Esophagus (tissue), 2 donors: Measurements from ENCODE around the gene IGSF3. TPM values are rescaled to one million over a fixed set of nuclear protein-coding genes. Genes with fewer than 3 reads are reported as not detected.
A peak's percentile ranks its signal among the peaks of the same experiment; 100 is the strongest.

Experiments used
- H3K27ac ChIP-seq, 2 donors: one replicate each; pipeline ENCODE4 v1.5.1; 2013; ENCODE audit warnings: low read depth in 2 of 2, mild to moderate bottlenecking in 2 of 2, inconsistent platforms in 1 of 2, low read length in 1 of 2, moderate library complexity in 1 of 2
- H3K27me3 ChIP-seq, 2 donors: one replicate each; pipeline ENCODE4 v1.6.1; 2013; ENCODE audit warnings: low read length in 2 of 2, control low read depth in 1 of 2, mild to moderate bottlenecking in 1 of 2; ENCODE audit not compliant: insufficient read depth in 2 of 2, control insufficient read depth in 1 of 2
- H3K36me3 ChIP-seq, 2 donors: one replicate each; pipeline ENCODE4 v1.6.1; 2013; ENCODE audit warnings: low read length in 1 of 2; ENCODE audit not compliant: control insufficient read depth in 2 of 2, insufficient read depth in 2 of 2
- H3K4me1 ChIP-seq, 2 donors: one replicate each; pipeline ENCODE4 v1.6.1; 2013; ENCODE audit warnings: low read length in 1 of 2; ENCODE audit not compliant: control insufficient read depth in 2 of 2, insufficient read depth in 2 of 2
- H3K4me3 ChIP-seq, 2 donors: one replicate each; pipeline ENCODE4 v1.5.1; 2013; ENCODE audit warnings: low read length in 2 of 2, mild to moderate bottlenecking in 2 of 2, low read depth in 1 of 2, moderate library complexity in 1 of 2
- H3K9me3 ChIP-seq, 2 donors: one replicate each; pipeline ENCODE4 v1.6.1; 2013; ENCODE audit warnings: mild to moderate bottlenecking in 2 of 2, low read depth in 1 of 2, low read length in 1 of 2, moderate library complexity in 1 of 2; ENCODE audit not compliant: control insufficient read depth in 2 of 2, insufficient read depth in 1 of 2
- WGBS, 2 donors: extraction: QIAGEN DNeasy Blood & Tissue Kit; methylation state at CpG; one replicate each; pipeline ENCODE4 v1.1.7; 2013; 5-methylcytosine and 5-hydroxymethylcytosine counted together
- polyA plus RNA-seq, 2 donors: library from polyadenylated mRNA; stranded (reverse); fragments of 200-250 nt; gene quantifications; one replicate each; pipeline ENCODE4 v1.2.3, GENCODE V29; 2013
- donor health status: healthy with polysubstance abuse.
- donor health status: Bipolar disorder and iron deficiency.

IGSF3 gene
- polyA plus RNA-seq, 2 donors: 11.0 to 15.5 TPM

DNA sequence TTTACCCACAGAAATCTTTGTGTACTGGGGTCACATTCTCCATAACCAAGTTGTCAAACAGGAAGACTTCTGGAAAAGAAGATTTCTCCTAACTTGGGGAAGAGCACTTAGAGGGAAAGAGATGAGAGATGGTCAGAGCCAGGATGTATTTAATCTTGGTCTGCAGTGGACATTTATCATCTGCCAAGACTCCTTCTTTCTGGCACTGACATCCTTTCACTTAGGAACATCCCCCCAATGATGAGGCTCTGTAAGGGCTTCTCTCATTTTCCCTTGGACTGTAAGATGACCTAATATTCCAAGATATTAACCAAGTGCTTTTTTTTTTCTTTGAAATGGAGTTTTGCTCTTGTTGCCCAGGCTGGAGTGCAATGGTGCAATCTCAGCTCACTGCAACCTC is 39.3 kb upstream of the IGSF3 start:
- Histone ChIP-seq H3K9me3 (no peaks in the 10 kb centered on the region), H3K4me1 (peaks cover 5 to 6% of the 10 kb centered on the region in 2 donors), H3K36me3 (no peaks in the 10 kb centered on the region), H3K4me3 (no peak overlapping the region), H3K27ac (no peak overlapping the region), H3K27me3 (no peaks in the 10 kb centered on the region)

DNA sequence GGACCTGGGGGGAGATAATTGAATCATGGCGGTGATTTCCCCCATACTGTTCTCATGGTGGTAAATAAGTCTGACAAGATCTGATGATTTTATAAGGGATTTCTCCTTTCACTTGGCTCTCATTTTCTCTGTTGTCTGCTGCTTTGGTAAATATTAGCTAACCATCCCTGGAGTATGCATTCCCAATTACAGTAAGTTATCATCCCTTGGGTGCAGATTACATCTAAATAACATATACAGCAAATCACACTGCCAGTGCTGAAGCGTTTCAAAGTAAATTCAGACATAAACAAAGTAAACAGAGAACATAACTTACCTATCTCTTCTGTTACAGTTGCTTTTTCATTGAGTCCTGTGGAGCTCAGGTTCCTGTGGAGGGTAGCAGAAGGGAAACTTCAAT is 38.6 kb upstream of the IGSF3 start:
- H3K36me3 ChIP-seq: no peaks in the 10 kb centered on the region
- H3K9me3 ChIP-seq: no peaks in the 10 kb centered on the region
- WGBS, 2 donors: 73 to 77% methylated on average over 2 of the region's 2 CpGs
- no peak overlapping the region for H3K4me3 ChIP-seq
- peaks cover 3 to 5% of the 10 kb centered on the region in 2 donors for H3K4me1 ChIP-seq
- no peak overlapping the region for H3K27ac ChIP-seq
- no peaks in the 10 kb centered on the region for H3K27me3 ChIP-seq

DNA sequence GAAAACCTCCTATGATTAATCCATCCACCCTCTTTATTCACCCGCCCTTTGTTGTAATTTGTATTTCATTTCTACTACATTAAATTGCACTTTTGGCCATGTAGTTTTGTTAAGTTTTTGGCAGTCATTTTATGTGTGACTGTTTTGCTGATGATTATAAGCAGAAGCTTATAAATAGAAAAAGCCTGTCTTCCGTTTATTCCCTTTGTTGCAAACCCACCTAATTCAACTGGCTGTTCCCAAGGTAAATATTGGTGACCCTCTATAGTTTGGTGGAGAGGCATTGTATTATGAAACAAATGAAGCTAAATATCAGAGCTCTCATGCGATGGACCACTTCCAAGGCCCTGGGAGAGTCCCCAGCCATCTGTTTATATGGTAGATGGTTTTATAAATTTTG is 36.7 kb upstream of the IGSF3 start:
- no peaks in the 10 kb centered on the region for H3K36me3 ChIP-seq
- no peak overlapping the region for H3K4me3 ChIP-seq
- 74 to 76% methylated on average over 3 of the region's 3 CpGs for WGBS, 2 donors
- no peaks in the 10 kb centered on the region for H3K4me1 ChIP-seq
- no peaks in the 10 kb centered on the region for H3K27me3 ChIP-seq
- H3K9me3 ChIP-seq: no peaks in the 10 kb centered on the region
- no peak overlapping the region for H3K27ac ChIP-seq

- Histone ChIP-seq H3K36me3 (no peaks in the 10 kb centered on the region), H3K27me3 (no peaks in the 10 kb centered on the region), H3K4me3 (no peak overlapping the region), H3K27ac (no peak overlapping the region), H3K9me3 (no peaks in the 10 kb centered on the region), H3K4me1 (peaks cover 0 to 5% of the 10 kb centered on the region in 2 donors)
Observed at GRCh38 chr1:116699605-116700004, 32.1 kb upstream of the IGSF3 start.

GRCh38 chr1:116698244-116698595 is 30.7 kb upstream of the IGSF3 start:
- Histone ChIP-seq H3K4me1 (peaks cover 0 to 13% of the 10 kb centered on the region in 2 donors), H3K27me3 (no peaks in the 10 kb centered on the region), H3K9me3 (no peaks in the 10 kb centered on the region), H3K36me3 (no peaks in the 10 kb centered on the region), H3K27ac (no peak overlapping the region), H3K4me3 (no peak overlapping the region)
- 86 to 91% methylated on average over 2 of the region's 2 CpGs for WGBS, 2 donors

DNA sequence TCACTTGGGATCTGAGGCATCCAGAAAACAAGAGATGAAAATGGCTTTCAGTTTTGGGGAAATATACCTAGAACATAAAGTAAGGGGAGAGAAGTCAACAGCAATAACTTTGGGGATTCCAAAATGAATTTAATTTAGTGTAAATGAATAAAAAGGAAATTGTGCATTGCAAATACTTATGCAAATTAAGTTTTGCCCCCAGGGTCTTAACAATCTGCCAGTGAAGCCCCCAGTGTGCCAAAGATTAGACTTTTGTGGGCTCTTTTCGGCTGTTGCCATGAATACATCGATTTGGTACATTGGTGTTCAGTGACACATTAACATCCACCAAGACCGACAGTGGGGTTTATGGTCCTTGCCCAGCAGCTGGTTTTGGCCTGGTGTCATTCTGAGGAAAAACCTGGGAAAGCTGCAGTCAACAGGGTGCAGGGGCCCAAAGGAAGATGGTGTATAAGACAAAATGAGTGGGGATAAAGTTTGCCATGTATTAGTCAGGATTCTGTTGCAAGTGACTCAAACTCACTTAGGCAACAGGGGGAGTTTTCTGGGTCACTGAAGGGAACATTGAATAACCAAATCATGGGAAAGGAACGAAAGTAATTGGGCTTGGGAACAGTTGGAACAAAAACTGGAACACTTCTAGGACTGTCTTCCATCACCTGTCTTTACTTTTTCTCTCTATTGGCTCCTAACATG is 30.2 kb upstream of the IGSF3 start:
- Histone ChIP-seq H3K27ac (no peak overlapping the region), H3K4me3 (no peak overlapping the region), H3K36me3 (no peaks in the 10 kb centered on the region), H3K27me3 (no peaks in the 10 kb centered on the region), H3K4me1 (peaks cover 0 to 14% of the 10 kb centered on the region in 2 donors), H3K9me3 (no peaks in the 10 kb centered on the region)
- 83 to 84% methylated on average over 4 of the region's 4 CpGs for WGBS, 2 donors

DNA sequence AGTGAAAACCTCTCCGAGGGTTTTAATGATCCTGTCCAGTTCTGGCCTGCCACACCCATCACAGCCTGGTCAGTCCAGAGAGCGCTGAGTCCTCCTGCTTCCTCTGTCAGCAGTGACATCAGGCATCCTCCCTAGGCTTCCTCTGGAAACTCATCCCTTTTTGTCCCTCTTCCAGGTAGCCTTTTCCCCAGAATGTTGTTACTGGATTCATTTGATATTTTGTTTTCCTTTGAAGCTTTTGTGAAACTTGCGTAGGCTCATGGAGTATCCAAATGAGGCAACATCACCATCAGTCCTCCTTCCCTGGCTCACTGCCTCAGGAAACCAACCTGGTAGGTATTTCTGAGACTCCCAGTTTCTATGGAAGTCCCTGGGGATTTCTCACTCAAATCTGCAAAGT is 27.0 kb upstream of the IGSF3 start:
- H3K27ac ChIP-seq: peak overlapping the region; percentile 75 to 92
- no peak overlapping the region for H3K4me3 ChIP-seq
- no peaks in the 10 kb centered on the region for H3K36me3 ChIP-seq
- 47 to 61% methylated on average over 3 of the region's 3 CpGs for WGBS, 2 donors
- H3K9me3 ChIP-seq: no peaks in the 10 kb centered on the region
- H3K4me1 ChIP-seq: peaks cover 0 to 16% of the 10 kb centered on the region in 2 donors
- no peaks in the 10 kb centered on the region for H3K27me3 ChIP-seq

DNA sequence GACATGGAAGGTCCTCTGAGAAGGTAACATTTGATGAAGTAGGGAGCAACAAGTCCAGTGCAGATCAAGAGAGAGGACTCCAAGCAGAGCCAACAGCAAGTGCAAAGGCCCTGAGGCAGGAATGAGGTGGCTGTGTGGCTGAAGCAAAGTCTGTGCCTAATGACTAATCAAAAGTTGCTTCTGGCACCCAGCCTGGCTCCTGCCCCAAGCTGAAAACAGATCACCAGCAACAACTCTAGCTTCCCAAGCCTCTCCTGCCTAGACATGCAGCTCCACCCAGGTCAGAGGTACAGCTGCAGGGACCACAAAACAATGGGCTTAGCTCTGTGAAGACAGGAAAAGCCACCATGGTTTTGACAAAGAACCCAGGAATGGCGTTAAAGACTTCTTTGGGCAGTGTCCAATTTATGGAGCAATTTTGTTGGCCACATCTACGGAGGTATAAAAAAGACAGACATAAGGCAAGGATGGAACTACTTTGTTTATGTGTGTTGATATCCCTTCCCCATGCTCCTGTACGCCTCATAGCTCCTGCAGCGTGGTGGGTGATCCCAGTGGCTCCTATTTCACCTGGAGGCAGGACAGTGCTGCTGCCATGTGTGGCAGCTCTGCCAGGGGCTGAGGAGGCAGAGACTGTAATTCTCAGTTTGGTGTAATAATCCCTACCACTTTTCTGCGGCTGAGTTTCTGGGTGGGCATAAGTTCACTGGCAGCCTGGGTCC is 26.4 kb upstream of the IGSF3 start:
- 54 to 65% methylated on average over 5 of the region's 5 CpGs for WGBS, 2 donors
- Histone ChIP-seq H3K4me3 (no peak overlapping the region), H3K9me3 (no peaks in the 10 kb centered on the region), H3K27ac (peak overlapping the region; percentile 75 to 92), H3K4me1 (peaks cover 0 to 17% of the 10 kb centered on the region in 2 donors), H3K27me3 (no peaks in the 10 kb centered on the region), H3K36me3 (no peaks in the 10 kb centered on the region)

DNA sequence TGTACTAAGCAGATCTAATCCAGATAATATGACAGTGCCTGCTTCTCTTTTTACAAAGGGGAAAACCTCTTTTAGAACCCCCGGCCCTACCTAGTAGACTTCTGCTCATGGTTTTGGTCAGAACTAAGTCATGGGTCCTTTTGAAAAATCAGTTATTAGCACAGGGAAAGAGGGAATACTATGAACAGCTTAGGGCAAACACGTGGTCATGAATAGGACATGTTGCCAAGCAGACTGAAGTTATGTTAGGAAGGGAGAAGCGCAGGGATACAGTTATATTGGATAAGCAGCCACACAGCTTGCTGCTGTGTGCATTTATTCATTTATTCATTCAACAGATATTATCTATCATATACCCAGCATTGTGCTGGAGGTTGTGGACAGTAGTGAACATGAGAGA is 25.3 kb upstream of the IGSF3 start:
- Histone ChIP-seq H3K4me3 (no peak overlapping the region), H3K27ac (no peak overlapping the region), H3K27me3 (no peaks in the 10 kb centered on the region), H3K36me3 (no peaks in the 10 kb centered on the region), H3K9me3 (no peaks in the 10 kb centered on the region), H3K4me1 (peaks cover 0 to 18% of the 10 kb centered on the region in 2 donors)
- 56 to 62% methylated on average over 3 of the region's 3 CpGs for WGBS, 2 donors

- Histone ChIP-seq H3K27me3 (no peaks in the 10 kb centered on the region), H3K27ac (no peak overlapping the region), H3K4me1 (peaks cover 0 to 16% of the 10 kb centered on the region in 2 donors), H3K36me3 (no peaks in the 10 kb centered on the region), H3K9me3 (no peaks in the 10 kb centered on the region), H3K4me3 (no peak overlapping the region)
- WGBS, 2 donors: 19 to 26% methylated on average over 3 of the region's 3 CpGs
Observed at GRCh38 chr1:116690849-116691406, 23.4 kb upstream of the IGSF3 start.
